ENCODE measurements around the gene CDK7.

Gene CDK7

GRCh38 chr5:69224520-69224919 lies 10.2 kb upstream of the CDK7 start:
- Histone ChIP-seq H3K9ac (ENCODE audit: low read length) (no peak overlapping the region), H3K27ac (ENCODE audit: low read length) (no peak overlapping the region), H3K9me3 (replicated peaks; ENCODE audit: insufficient read depth, low read length) (no peaks in the 10 kb centered on the region), H3F3A (ENCODE audit: insufficient read depth, low read length) (no peaks in the 10 kb centered on the region), H3K27me3 (replicated peaks; ENCODE audit: insufficient read depth, low read length) (no peaks in the 10 kb centered on the region), H3K79me2 (ENCODE audit: low read length) (peaks cover 21% of the 10 kb centered on the region), H3K36me3 (replicated peaks; ENCODE audit: insufficient read depth, low read length) (0 out of 2 replicates have a peak, but pooled peaks cover 3% of the 10 kb centered on the region), H3K4me1 (ENCODE audit: low read length) (no peaks in the 10 kb centered on the region), H3K4me3 (ENCODE audit: low read length) (no peak overlapping the region), H4K20me1 (ENCODE audit: insufficient read depth, low read length) (no peaks in the 10 kb centered on the region), H3K4me2 (ENCODE audit: low read depth, low read length) (no peak overlapping the region), H2AFZ (ENCODE audit: low read length) (no peak overlapping the region), H3K9me2 (replicated peaks; ENCODE audit: insufficient read depth, low read length) (no peaks in the 10 kb centered on the region)
- no peak for TF ChIP-seq EZH2phosphoT487 (IDR thresholded peaks at IDR 0.05; ENCODE audit: low read length)
- no peak for TF ChIP-seq CTCF (IDR thresholded peaks at IDR 0.05; ENCODE audit: low read length)
- no peak for TF ChIP-seq EZH2 (optimal IDR thresholded peaks at IDR 0.05; ENCODE audit: low read depth, low read length)
- no peak for DNase-seq

GRCh38 chr5:69225860-69226259 lies 8.8 kb upstream of the CDK7 start:
- no peaks in the 10 kb centered on the region for H3K4me1 ChIP-seq (ENCODE audit: low read length)
- no peaks in the 10 kb centered on the region for H3K27me3 ChIP-seq (replicated peaks; ENCODE audit: insufficient read depth, low read length)
- no peaks in the 10 kb centered on the region for H4K20me1 ChIP-seq (ENCODE audit: insufficient read depth, low read length)
- no peak overlapping the region for H3K27ac ChIP-seq (ENCODE audit: low read length)
- H3K9ac ChIP-seq (ENCODE audit: low read length): no peak overlapping the region
- TF ChIP-seq EZH2 (optimal IDR thresholded peaks at IDR 0.05; ENCODE audit: low read depth, low read length) (no peak), EZH2phosphoT487 (IDR thresholded peaks at IDR 0.05; ENCODE audit: low read length) (no peak), CTCF (IDR thresholded peaks at IDR 0.05; ENCODE audit: low read length) (no peak)
- H3K36me3 ChIP-seq (replicated peaks; ENCODE audit: insufficient read depth, low read length): 0 out of 2 replicates have a peak, but pooled peaks cover 3% of the 10 kb centered on the region
- no peaks in the 10 kb centered on the region for H3K9me3 ChIP-seq (replicated peaks; ENCODE audit: insufficient read depth, low read length)
- peaks cover 12% of the 10 kb centered on the region; the same call in 1 of the 2 replicates for H3K79me2 ChIP-seq (ENCODE audit: low read length)
- H2AFZ ChIP-seq (ENCODE audit: low read length): no peak overlapping the region
- H3K4me3 ChIP-seq (ENCODE audit: low read length): no peak overlapping the region
- no peak for DNase-seq
- H3K9me2 ChIP-seq (replicated peaks; ENCODE audit: insufficient read depth, low read length): no peaks in the 10 kb centered on the region
- H3F3A ChIP-seq (ENCODE audit: insufficient read depth, low read length): no peaks in the 10 kb centered on the region
- no peak overlapping the region for H3K4me2 ChIP-seq (ENCODE audit: low read depth, low read length)

DNA sequence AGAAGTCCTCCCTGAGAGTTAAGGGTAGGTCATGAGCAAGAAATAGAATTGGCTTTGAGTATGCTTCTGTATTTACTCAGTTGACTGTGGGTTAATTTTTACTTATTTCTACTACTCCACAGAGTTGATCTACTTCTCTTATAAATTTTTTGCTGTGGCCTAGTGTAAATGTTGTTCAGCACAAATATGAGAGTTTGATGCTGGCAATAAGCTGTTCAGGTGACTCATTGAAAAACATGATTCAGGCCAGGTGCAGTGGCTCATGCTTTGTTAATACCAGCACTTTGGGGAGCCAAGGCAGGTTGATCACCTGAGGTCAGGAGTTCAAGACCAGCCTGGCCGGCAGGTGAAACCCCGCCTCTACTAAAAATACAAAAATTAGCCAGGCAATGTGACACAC lies 4.5 kb upstream of the CDK7 start:
- H3K9ac ChIP-seq (ENCODE audit: low read length): no peak overlapping the region
- H3K4me2 ChIP-seq (ENCODE audit: low read depth, low read length): no peak overlapping the region

More for the DNA sequence above, 4.5 kb upstream of the CDK7 start:
- H4K20me1 ChIP-seq (ENCODE audit: insufficient read depth, low read length): no peaks in the 10 kb centered on the region
- no peak overlapping the region for H3K27ac ChIP-seq (ENCODE audit: low read length)
- peaks cover 4% of the 10 kb centered on the region; the same call in 1 of the 2 replicates for H3K4me1 ChIP-seq (ENCODE audit: low read length)
- TF ChIP-seq EZH2phosphoT487 (IDR thresholded peaks at IDR 0.05; ENCODE audit: low read length) (no peak), CTCF (IDR thresholded peaks at IDR 0.05; ENCODE audit: low read length) (no peak), EZH2 (optimal IDR thresholded peaks at IDR 0.05; ENCODE audit: low read depth, low read length) (no peak)
- no peaks in the 10 kb centered on the region for H3K9me3 ChIP-seq (replicated peaks; ENCODE audit: insufficient read depth, low read length)
- H3F3A ChIP-seq (ENCODE audit: insufficient read depth, low read length): 0 out of 2 replicates have a peak, but pooled peaks cover 3% of the 10 kb centered on the region
- peaks cover 4% of the 10 kb centered on the region for H3K79me2 ChIP-seq (ENCODE audit: low read length)
- no peaks in the 10 kb centered on the region for H3K9me2 ChIP-seq (replicated peaks; ENCODE audit: insufficient read depth, low read length)
- H3K27me3 ChIP-seq (replicated peaks; ENCODE audit: insufficient read depth, low read length): no peaks in the 10 kb centered on the region
- H2AFZ ChIP-seq (ENCODE audit: low read length): no peak overlapping the region
- DNase-seq: no peak
- H3K4me3 ChIP-seq (ENCODE audit: low read length): no peak overlapping the region
- H3K36me3 ChIP-seq (replicated peaks; ENCODE audit: insufficient read depth, low read length): 0 out of 2 replicates have a peak, but pooled peaks cover 3% of the 10 kb centered on the region
